Measurements from ENCODE around the gene C1orf105.
A peak's percentile ranks its signal among the peaks of the same experiment; 100 is the strongest.
"Not testable (repeated sequence)": the region's sequence is repeated elsewhere in the genome, so short reads cannot be mapped to it uniquely, and the experiment has no call there.

Gene C1orf105

GRCh38 chr1:172429331-172430127 is 9.0 kb downstream of the C1orf105 start:
- peak; percentile 35 to 41 for ATAC-seq

DNA sequence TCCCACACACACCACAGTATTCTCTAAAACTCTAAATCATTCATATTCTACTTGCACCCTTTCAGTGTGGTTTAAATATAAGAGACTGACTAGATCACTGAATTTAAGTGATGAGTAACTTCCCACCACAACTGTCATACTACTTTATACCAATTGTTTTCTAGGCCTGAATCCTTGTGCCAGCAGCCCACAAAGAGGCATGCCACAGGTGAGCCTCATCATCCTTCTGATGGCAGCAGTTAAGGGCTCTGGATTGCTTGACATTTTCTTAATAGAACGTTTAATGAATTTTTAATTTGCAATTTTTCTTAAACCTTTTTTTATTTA is 9.6 kb downstream of the C1orf105 start:
- no peak for ATAC-seq

- ATAC-seq = no peak
Observed at GRCh38 chr1:172431204-172431603, 10.7 kb downstream of the C1orf105 start.

DNA sequence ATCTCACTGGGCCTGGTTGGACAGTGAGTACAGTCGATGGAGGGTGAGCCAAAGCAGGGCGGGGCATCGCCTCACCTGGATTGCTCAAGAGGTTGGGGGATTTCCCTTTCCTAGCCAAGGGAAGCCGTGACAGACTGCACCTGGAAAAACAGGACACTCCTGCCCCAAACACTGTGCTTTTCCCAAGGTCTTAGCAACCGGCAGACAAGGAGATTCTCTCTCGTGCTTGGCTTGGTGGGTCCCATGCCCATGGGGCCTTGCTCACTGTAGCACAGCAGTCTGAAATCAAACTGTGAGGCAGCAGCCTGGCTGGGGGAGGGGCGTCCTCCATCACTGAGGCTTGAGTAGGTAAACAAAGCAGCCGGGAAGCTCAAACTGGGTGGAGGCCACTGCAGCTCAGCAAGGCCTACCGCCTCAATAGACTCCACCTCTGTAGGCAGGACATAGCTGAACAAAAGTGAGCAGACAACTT is 11.3 kb downstream of the C1orf105 start:
- ATAC-seq = no peak

GRCh38 chr1:172437183-172437582 is 16.7 kb downstream of the C1orf105 start:
- not testable (repeated sequence) for ATAC-seq

DNA sequence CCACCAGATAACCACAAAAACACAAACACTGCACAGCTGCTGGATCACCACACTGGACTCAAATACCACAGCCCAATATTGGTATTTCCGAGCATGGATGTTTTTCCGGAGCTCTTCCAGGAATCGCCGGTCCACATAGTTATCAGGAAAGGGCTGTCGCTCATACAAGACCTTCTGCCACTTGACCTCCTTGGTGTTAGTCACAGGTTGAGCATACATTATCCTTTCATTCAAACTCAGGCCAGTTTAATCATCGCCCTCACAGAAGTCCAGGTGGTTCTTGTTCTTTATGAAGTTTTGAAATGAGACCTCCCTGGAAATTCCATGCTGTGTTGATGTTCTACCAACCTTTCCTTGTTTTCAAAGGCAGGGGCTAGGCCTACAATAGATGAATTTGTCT is 21.9 kb downstream of the C1orf105 start:
- ATAC-seq = no peak

DNA sequence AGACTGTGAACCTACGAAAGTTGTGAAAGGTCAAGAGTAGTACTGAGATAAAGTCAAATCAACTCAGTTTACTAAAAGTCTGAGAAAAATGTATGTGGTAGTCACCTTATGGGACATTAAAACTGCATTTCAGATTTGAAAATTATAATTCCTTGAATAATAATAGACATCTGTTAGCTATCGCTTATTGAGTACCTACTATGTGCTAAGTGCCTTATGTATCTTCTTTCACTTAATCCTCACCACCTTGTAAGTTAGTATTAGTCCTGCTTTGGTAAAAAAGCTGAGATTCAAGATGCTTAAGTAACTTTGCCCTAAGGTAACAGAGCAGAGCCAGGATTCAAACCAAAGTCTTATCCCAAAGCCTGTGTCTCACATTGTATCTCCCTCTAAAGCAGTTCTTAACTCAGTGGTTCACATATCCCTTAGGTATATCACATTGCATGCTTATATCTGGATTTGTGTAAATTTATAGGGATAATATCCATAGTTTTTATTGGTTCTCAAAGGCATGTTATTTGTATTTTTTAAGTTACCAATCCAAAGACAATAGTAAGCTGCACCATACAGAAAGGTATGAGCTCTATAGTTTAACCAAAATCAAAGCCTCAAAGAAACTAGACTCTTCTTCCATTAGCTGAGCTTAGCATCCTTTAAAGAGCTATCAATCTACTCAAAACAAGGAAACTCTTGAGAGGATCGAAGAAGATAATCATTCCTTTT is 22.5 kb downstream of the C1orf105 start:
- ATAC-seq = no peak

GRCh38 chr1:172443666-172444453 is 23.4 kb downstream of the C1orf105 start, which contains the start of gene PIGC:
Gene PIGC, minus strand, starts transcription at chr1:172444069. Its CDS starts 1,447 bp downstream, at chr1:172442622.
- ATAC-seq = peak; percentile 99

GRCh38 chr1:172446547-172446946 is 26.1 kb downstream of the C1orf105 start:
- no peak for ATAC-seq

DNA sequence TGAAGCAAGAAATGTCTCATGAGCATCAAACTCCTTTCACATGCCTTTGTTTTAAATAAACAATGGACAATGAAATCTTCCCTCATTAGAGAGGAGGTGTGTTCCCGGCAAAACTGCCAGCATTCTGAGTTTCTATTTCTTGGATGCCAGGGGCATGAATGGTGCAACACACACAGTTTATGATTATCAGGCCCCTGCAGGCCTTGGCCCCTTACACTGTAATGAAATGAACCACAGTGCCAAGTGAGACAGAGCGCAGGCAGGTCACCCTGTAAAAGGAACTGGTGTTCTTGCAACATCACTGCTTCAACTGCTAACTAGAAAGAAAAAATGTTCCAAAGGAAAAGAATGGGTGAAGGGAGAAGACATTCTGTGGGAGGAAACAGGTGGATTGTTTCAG is 27.2 kb downstream of the C1orf105 start:
- no peak for ATAC-seq

GRCh38 chr1:172448995-172449584 is 28.6 kb downstream of the C1orf105 start:
- ATAC-seq = peak; percentile 33 to 60

GRCh38 chr1:172449585-172450523 is 29.4 kb downstream of the C1orf105 start:
- peak; percentile 58 to 62 for ATAC-seq

- ATAC-seq = no peak
Observed at GRCh38 chr1:172450524-172450885, 30.0 kb downstream of the C1orf105 start.

GRCh38 chr1:172451002-172451443 is 30.5 kb downstream of the C1orf105 start:
- ATAC-seq = peak; percentile 42 to 68

DNA sequence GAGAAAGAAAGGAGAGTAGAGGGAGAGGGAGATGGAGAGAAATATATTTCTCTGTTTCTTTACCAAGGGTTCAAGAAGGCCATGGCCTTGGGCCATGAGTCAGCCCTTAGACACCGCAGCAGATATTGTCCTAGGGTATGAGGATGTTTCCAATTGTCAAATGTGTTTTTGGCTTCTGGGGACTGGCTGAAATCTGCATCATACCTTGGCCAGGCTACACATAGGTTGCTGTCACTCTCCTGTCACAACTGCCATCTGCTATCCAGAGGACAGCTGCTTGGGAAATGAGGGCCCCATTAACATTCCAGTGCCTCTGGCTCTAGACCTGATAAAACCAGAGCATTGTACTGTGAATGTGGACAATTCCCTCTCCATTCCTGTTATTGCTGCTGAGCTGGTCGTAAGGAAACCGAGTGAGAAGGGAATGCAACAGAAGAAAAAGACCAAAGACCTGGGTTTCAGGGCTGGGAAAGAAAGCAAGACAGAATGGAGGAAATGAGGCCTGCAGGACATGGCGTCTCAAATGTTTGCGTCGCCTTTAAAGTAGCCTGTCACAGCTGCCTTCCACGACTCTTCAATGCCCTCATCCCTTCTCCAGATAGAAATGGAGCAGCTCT is 32.2 kb downstream of the C1orf105 start:
- ATAC-seq = no peak

GRCh38 chr1:172453153-172453545 is 32.7 kb downstream of the C1orf105 start:
- no peak for ATAC-seq

DNA sequence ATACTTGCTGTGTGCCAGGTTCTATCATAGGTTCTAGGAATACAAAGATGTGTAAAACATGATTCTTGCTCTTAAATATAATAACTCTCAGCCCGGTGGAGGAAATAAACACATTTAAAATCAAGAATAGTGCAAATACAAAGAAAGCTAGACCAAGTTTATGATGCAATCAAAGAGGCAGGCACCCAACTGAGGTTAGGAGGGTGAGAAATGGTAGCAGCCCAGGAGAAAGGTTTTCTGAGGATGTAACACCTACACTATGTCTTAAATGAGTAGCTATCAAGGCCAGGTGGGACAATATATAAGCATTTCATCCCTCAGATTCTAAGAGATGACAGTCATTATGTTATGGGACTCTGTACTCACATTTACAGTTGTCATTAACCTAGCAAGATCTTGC is 33.1 kb downstream of the C1orf105 start:
- no peak for ATAC-seq

- no peak for ATAC-seq
Observed at GRCh38 chr1:172455451-172455850, 35.0 kb downstream of the C1orf105 start.

GRCh38 chr1:172456344-172456769 is 35.9 kb downstream of the C1orf105 start:
- ATAC-seq = no peak

DNA sequence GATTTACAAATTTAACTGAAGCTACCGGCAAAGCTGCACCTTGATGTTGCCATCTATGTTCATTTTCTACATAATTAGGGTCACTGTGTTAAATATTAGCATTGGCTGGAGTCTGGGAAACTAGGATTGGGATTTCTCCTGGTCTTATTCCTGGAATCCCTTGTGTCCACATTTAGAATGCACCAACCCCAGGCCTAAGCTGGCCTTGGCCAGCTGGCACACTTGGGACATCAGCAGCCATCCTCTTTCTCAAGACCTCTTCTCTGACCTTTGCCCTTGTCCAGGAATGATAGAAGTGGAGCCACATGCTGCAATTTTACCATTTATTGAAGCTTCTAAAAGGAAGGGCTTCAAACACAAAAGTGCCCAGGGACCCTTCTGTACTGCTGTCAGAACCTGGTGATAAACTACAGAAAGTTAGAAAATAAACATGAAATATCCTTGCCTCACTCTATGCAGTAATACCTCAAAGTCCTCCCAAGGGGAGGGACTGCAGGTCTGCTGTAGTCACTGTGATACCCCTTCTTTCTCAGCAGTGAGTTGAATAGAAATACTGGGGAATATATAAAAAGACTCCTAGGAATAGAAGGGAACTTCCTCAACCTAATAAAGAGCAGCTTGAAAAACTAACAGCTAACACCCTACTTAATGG is 37.1 kb downstream of the C1orf105 start:
- ATAC-seq = no peak

DNA sequence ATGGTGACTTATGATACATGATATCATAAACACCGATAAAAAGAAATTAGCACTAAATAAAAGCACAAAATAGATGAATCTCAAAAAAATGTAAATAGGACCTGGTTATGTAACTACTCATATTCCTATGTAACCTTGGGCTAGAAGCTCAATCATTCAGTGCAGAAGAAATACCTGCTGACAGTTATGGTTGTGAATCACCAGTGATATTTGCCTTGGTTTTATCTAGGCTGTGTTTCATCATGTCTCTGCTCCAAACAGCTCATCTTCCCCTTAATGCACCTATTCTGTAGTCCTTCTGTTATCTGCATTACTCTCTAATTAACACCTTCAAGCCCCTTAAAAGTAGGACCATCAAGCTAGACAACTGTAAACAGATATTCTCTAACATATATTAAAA is 39.7 kb downstream of the C1orf105 start:
- peak in 1 of 2 donors; percentile 20 for ATAC-seq
